ENCODE measurements around the gene ICAM4. TPM values are rescaled to one million over a fixed set of nuclear protein-coding genes. Genes with fewer than 3 reads are reported as not detected.
A peak's percentile ranks its signal among the peaks of the same experiment; 100 is the strongest.

The ICAM4 gene
- total and polyA plus RNA-seq, 2 of the 13 experiments (the other 11 are each of a cell fraction or from before 2014, with no cell fraction given), result 2.9 to 4.0 TPM

GRCh38 chr19:10289167-10289835, 2.5 kb downstream of the ICAM4 start (continued):
- TF ChIP-seq RELA (CRISPR knock-in tag; IDR thresholded peaks at IDR 0.05) (no peak), ZNF510 (CRISPR knock-in tag; IDR thresholded peaks at IDR 0.05; ENCODE audit: low read depth) (0 out of 2 replicates have a peak, but pooled peaks have one; percentile 53), NFYC (CRISPR knock-in tag; IDR thresholded peaks at IDR 0.05) (no peak), EEA1 (CRISPR knock-in tag; IDR thresholded peaks at IDR 0.05; ENCODE audit: borderline replicate concordance) (peak; percentile 69; the same call in 1 of the 2 replicates), EHMT2 (IDR thresholded peaks at IDR 0.05; ENCODE audit: borderline replicate concordance, low read depth, low read length) (no peak), ZSCAN9 (CRISPR knock-in tag; IDR thresholded peaks at IDR 0.05; ENCODE audit: borderline replicate concordance) (no peak), KDM6A (CRISPR knock-in tag; IDR thresholded peaks at IDR 0.05; ENCODE audit: low read depth) (0 out of 2 replicates have a peak, but pooled peaks have one; percentile 26), CREB3 (CRISPR knock-in tag; IDR thresholded peaks at IDR 0.05) (no peak), HBP1 (CRISPR knock-in tag; IDR thresholded peaks at IDR 0.05; ENCODE audit: low read depth) (no peak), SALL2 (CRISPR knock-in tag; IDR thresholded peaks at IDR 0.05) (peak; percentile 53; the same call in 1 of the 2 replicates), CREB1 (IDR thresholded peaks at IDR 0.05) (no peak), CREB1 (CRISPR knock-in tag; IDR thresholded peaks at IDR 0.05) (no peak), SP4 (CRISPR knock-in tag; IDR thresholded peaks at IDR 0.05) (0 out of 2 replicates have a peak, but pooled peaks have one; percentile 29), ADNP (CRISPR knock-in tag; IDR thresholded peaks at IDR 0.05) (no peak), RNF2 (conservative IDR thresholded peaks at IDR 0.05; ENCODE audit: low read depth) (0 out of 2 replicates have a peak, but pooled peaks have one; percentile 78), ZSCAN25 (CRISPR knock-in tag; IDR thresholded peaks at IDR 0.05) (peak; percentile 47; the same call in 1 of the 2 replicates), SAP130 (CRISPR knock-in tag; IDR thresholded peaks at IDR 0.05; ENCODE audit: low read depth) (0 out of 2 replicates have a peak, but pooled peaks have one; percentile 23), ZFYVE20 (CRISPR knock-in tag; IDR thresholded peaks at IDR 0.05; ENCODE audit: borderline replicate concordance, low read depth) (no peak), ZNF224 (CRISPR knock-in tag; IDR thresholded peaks at IDR 0.05) (peak; percentile 86), YEATS4 (CRISPR knock-in tag; IDR thresholded peaks at IDR 0.05; ENCODE audit: borderline replicate concordance) (peak; percentile 43; the same call in 1 of the 2 replicates), SP1 (IDR thresholded peaks at IDR 0.05) (no peak), SP1 (CRISPR knock-in tag; IDR thresholded peaks at IDR 0.05) (peak; percentile 43; the same call in 1 of the 2 replicates), ZNF788 (CRISPR knock-in tag; IDR thresholded peaks at IDR 0.05; ENCODE audit: borderline replicate concordance) (no peak), SALL1 (CRISPR knock-in tag; IDR thresholded peaks at IDR 0.05) (peak; percentile 47), ZNF703 (CRISPR knock-in tag; IDR thresholded peaks at IDR 0.05; ENCODE audit: borderline replicate concordance) (no peak; the same call in 1 of the 2 replicates)
- TF ChIP-seq, protein P1, sequence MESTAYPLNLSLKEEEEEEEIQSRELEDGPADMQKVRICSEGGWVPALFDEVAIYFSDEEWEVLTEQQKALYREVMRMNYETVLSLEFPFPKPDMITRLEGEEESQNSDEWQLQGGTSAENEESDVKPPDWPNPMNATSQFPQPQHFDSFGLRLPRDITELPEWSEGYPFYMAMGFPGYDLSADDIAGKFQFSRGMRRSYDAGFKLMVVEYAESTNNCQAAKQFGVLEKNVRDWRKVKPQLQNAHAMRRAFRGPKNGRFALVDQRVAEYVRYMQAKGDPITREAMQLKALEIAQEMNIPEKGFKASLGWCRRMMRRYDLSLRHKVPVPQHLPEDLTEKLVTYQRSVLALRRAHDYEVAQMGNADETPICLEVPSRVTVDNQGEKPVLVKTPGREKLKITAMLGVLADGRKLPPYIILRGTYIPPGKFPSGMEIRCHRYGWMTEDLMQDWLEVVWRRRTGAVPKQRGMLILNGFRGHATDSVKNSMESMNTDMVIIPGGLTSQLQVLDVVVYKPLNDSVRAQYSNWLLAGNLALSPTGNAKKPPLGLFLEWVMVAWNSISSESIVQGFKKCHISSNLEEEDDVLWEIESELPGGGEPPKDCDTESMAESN (CRISPR knock-in tag; conservative IDR thresholded peaks at IDR 0.05), result 0 out of 2 replicates have a peak, but pooled peaks have one; percentile 32
- TF ChIP-seq, protein P2, sequence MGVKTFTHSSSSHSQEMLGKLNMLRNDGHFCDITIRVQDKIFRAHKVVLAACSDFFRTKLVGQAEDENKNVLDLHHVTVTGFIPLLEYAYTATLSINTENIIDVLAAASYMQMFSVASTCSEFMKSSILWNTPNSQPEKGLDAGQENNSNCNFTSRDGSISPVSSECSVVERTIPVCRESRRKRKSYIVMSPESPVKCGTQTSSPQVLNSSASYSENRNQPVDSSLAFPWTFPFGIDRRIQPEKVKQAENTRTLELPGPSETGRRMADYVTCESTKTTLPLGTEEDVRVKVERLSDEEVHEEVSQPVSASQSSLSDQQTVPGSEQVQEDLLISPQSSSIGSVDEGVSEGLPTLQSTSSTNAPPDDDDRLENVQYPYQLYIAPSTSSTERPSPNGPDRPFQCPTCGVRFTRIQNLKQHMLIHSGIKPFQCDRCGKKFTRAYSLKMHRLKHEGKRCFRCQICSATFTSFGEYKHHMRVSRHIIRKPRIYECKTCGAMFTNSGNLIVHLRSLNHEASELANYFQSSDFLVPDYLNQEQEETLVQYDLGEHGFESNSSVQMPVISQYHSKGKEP (CRISPR knock-in tag; IDR thresholded peaks at IDR 0.05), result no peak
